OCI-LY3 (cell line): ENCODE measurements around the gene ASIC4.

ENCODE experiments used
- EZH2phosphoT487 ChIP-seq: fragments of 200-600 bp; shearing (Covaris generic); IDR thresholded peaks from 2 replicates; pipeline ENCODE4 v1.6.1; 2018; ENCODE audit warnings: antibody characterized with exemption, mixed run types, low read depth
- TF ChIP-seq, protein P1 (sequence below): fragments of 200-600, 300-600 bp; sonication (generic); IDR thresholded peaks from 2 replicates; pipeline ENCODE4 v1.5.1; 2014; ENCODE audit warnings: antibody characterized with exemption, low read length, low read depth

DNA sequence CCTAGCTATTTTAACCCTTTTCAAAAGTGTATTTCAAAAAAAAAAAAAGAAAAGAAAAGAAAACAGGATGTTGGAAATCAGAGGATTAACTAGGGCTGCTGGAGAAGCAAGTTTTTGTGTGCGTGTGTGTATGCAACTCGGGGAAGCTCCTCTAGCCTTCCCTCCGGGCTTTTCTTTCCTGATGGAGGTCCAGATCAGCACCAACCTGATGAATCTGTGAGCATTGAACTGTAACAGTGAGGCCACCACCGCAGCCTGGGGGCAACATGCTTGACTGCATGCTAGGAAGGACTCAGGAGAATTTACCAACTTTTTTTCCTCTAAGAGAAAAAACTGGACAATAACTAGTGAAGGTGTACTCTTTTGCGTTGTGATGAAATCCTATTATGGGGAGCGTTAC lies 54.8 kb downstream of the ASIC4 start:
- TF ChIP-seq, protein P1, sequence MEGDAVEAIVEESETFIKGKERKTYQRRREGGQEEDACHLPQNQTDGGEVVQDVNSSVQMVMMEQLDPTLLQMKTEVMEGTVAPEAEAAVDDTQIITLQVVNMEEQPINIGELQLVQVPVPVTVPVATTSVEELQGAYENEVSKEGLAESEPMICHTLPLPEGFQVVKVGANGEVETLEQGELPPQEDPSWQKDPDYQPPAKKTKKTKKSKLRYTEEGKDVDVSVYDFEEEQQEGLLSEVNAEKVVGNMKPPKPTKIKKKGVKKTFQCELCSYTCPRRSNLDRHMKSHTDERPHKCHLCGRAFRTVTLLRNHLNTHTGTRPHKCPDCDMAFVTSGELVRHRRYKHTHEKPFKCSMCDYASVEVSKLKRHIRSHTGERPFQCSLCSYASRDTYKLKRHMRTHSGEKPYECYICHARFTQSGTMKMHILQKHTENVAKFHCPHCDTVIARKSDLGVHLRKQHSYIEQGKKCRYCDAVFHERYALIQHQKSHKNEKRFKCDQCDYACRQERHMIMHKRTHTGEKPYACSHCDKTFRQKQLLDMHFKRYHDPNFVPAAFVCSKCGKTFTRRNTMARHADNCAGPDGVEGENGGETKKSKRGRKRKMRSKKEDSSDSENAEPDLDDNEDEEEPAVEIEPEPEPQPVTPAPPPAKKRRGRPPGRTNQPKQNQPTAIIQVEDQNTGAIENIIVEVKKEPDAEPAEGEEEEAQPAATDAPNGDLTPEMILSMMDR, result no peak
- no peak for TF ChIP-seq EZH2phosphoT487
